Esophagus squamous epithelium (tissue), 4 donors: ENCODE data around the gene RIT2.

Experiments
- CTCF ChIP-seq, 6 experiments: fragments of 450-650 bp in 4 of 6; fragments of 200-600 bp in 2 of 6; sonication (generic) in 2 of 6; IDR thresholded peaks; one replicate each; pipeline ENCODE4 v1.5.1; 2016 to 2019; ENCODE audit warnings: antibody characterized with exemption in 6 of 6, mild to moderate bottlenecking in 4 of 6, moderate library complexity in 4 of 6
- POLR2A ChIP-seq, 4 donors: fragments of 450-650 bp; IDR thresholded peaks; one replicate each; pipeline ENCODE4 v1.6.1; 2017; ENCODE audit warnings: antibody characterized with exemption in 4 of 4, mild to moderate bottlenecking in 4 of 4, moderate library complexity in 3 of 4

- no peak for TF ChIP-seq CTCF (IDR thresholded peaks at IDR 0.05)
- TF ChIP-seq POLR2A (IDR thresholded peaks at IDR 0.05), result no peak
These were observed 190.4 kb downstream of the RIT2 start for GRCh38 chr18:42925036-42925435.
